ENCODE measurements around the gene ST13. TPM values are rescaled to one million over a fixed set of nuclear protein-coding genes. Genes with fewer than 3 reads are reported as not detected.

ST13 gene
- total RNA-seq, 2 donors from 2014 or later: 310 to 324 TPM

GRCh38 chr22:40889116-40889515 is 32.7 kb upstream of the ST13 start:
- TF ChIP-seq CTCF (conservative IDR thresholded peaks at IDR 0.05): no peak
- Histone ChIP-seq H3K4me3 (ENCODE audit: low read length) (no peak overlapping the region), H3K4me1 (ENCODE audit: control insufficient read depth, insufficient read depth, low read length) (no peaks in the 10 kb centered on the region), H3K27ac (ENCODE audit: low read depth, low read length) (no peak overlapping the region), H3K9ac (ENCODE audit: extremely low read depth, low read length, poor library complexity, severe bottlenecking) (no peak overlapping the region), H3K9me3 (ENCODE audit: control insufficient read depth, low read length) (no peaks in the 10 kb centered on the region), H3K36me3 (ENCODE audit: control insufficient read depth, insufficient read depth, low read length) (peaks cover 64% of the 10 kb centered on the region), H3K27me3 (ENCODE audit: control insufficient read depth, insufficient read depth, low read length, poor library complexity, severe bottlenecking) (no peaks in the 10 kb centered on the region)
- H3K9me3 Mint-ChIP-seq: no peaks in the 10 kb centered on the region
- no peaks in the 10 kb centered on the region for H3K27me3 Mint-ChIP-seq (ENCODE audit: insufficient read depth)
- H3K4me3 Mint-ChIP-seq: no peak overlapping the region
- H3K36me3 Mint-ChIP-seq (ENCODE audit: low read depth): peaks cover 54% of the 10 kb centered on the region
- DNase-seq: no peak
- H3K4me1 Mint-ChIP-seq: no peaks in the 10 kb centered on the region
- no peak overlapping the region for H3K27ac Mint-ChIP-seq

- Histone ChIP-seq H3K27me3 (ENCODE audit: control insufficient read depth, insufficient read depth, low read length, poor library complexity, severe bottlenecking) (no peaks in the 10 kb centered on the region), H3K27ac (ENCODE audit: low read depth, low read length) (no peak overlapping the region), H3K36me3 (ENCODE audit: control insufficient read depth, insufficient read depth, low read length) (peaks cover 55% of the 10 kb centered on the region), H3K4me3 (ENCODE audit: low read length) (no peak overlapping the region), H3K9ac (ENCODE audit: extremely low read depth, low read length, poor library complexity, severe bottlenecking) (no peak overlapping the region), H3K4me1 (ENCODE audit: control insufficient read depth, insufficient read depth, low read length) (no peaks in the 10 kb centered on the region), H3K9me3 (ENCODE audit: control insufficient read depth, low read length) (no peaks in the 10 kb centered on the region)
- Mint-ChIP-seq H3K36me3 (ENCODE audit: low read depth) (peaks cover 16% of the 10 kb centered on the region), H3K4me3 (no peak overlapping the region), H3K27ac (no peak overlapping the region), H3K4me1 (no peaks in the 10 kb centered on the region), H3K9me3 (no peaks in the 10 kb centered on the region), H3K27me3 (ENCODE audit: insufficient read depth) (no peaks in the 10 kb centered on the region)
- 94 to 100% methylated on average over 2 of the region's 2 CpGs for WGBS, 2 experiments (ENCODE audit: insufficient coverage in 1 of 2, insufficient read length in 1 of 2)
- TF ChIP-seq CTCF (conservative IDR thresholded peaks at IDR 0.05): no peak
- DNase-seq: no peak
These were observed 22.5 kb upstream of the ST13 start for GRCh38 chr22:40878922-40879321.

- no peak for DNase-seq
- no peak overlapping the region for H3K27ac Mint-ChIP-seq
These were observed 21.0 kb upstream of the ST13 start for GRCh38 chr22:40877488-40877887.

More at GRCh38 chr22:40877488-40877887, 21.0 kb upstream of the ST13 start:
- Histone ChIP-seq H3K36me3 (ENCODE audit: control insufficient read depth, insufficient read depth, low read length) (peaks cover 42% of the 10 kb centered on the region), H3K27ac (ENCODE audit: low read depth, low read length) (no peak overlapping the region), H3K4me1 (ENCODE audit: control insufficient read depth, insufficient read depth, low read length) (no peaks in the 10 kb centered on the region), H3K4me3 (ENCODE audit: low read length) (no peak overlapping the region), H3K9me3 (ENCODE audit: control insufficient read depth, low read length) (no peaks in the 10 kb centered on the region), H3K9ac (ENCODE audit: extremely low read depth, low read length, poor library complexity, severe bottlenecking) (no peak overlapping the region), H3K27me3 (ENCODE audit: control insufficient read depth, insufficient read depth, low read length, poor library complexity, severe bottlenecking) (no peaks in the 10 kb centered on the region)
- H3K4me1 Mint-ChIP-seq: no peaks in the 10 kb centered on the region
- H3K36me3 Mint-ChIP-seq (ENCODE audit: low read depth): peaks cover 9% of the 10 kb centered on the region
- H3K9me3 Mint-ChIP-seq: no peaks in the 10 kb centered on the region
- no peaks in the 10 kb centered on the region for H3K27me3 Mint-ChIP-seq (ENCODE audit: insufficient read depth)
- 94 to 97% methylated on average over 3 of the region's 3 CpGs for WGBS, 2 experiments (ENCODE audit: insufficient coverage in 1 of 2, insufficient read length in 1 of 2)
- TF ChIP-seq CTCF (conservative IDR thresholded peaks at IDR 0.05): no peak
- H3K4me3 Mint-ChIP-seq: no peak overlapping the region

Data from endodermal cell (in vitro differentiated cells).